Measurements from ENCODE around the gene ZNF362.
"Not testable (repeated sequence)": the region's sequence is repeated elsewhere in the genome, so short reads cannot be mapped to it uniquely, and the experiment has no call there.

ZNF362 gene

GRCh38 chr1:33307494-33307864, 51.2 kb downstream of the ZNF362 start:
- H3K27ac ChIP-seq: no peak overlapping the region
- H3K27me3 ChIP-seq (ENCODE audit: insufficient read depth, low read depth, severe bottlenecking): no peaks in the 10 kb centered on the region
- H3K9me3 ChIP-seq (ENCODE audit: severe bottlenecking): peaks cover 4% of the 10 kb centered on the region
- no peak overlapping the region for H3K4me3 ChIP-seq (ENCODE audit: low read depth, low read length)
- TF ChIP-seq, protein P1, sequence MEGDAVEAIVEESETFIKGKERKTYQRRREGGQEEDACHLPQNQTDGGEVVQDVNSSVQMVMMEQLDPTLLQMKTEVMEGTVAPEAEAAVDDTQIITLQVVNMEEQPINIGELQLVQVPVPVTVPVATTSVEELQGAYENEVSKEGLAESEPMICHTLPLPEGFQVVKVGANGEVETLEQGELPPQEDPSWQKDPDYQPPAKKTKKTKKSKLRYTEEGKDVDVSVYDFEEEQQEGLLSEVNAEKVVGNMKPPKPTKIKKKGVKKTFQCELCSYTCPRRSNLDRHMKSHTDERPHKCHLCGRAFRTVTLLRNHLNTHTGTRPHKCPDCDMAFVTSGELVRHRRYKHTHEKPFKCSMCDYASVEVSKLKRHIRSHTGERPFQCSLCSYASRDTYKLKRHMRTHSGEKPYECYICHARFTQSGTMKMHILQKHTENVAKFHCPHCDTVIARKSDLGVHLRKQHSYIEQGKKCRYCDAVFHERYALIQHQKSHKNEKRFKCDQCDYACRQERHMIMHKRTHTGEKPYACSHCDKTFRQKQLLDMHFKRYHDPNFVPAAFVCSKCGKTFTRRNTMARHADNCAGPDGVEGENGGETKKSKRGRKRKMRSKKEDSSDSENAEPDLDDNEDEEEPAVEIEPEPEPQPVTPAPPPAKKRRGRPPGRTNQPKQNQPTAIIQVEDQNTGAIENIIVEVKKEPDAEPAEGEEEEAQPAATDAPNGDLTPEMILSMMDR (IDR thresholded peaks at IDR 0.05; ENCODE audit: low read depth, low read length): no peak
- DNase-seq: no peak
- H3K36me3 ChIP-seq: no peaks in the 10 kb centered on the region

- not testable (repeated sequence) for H3K4me3 ChIP-seq (ENCODE audit: low read depth, low read length); H3K36me3 ChIP-seq; H3K9me3 ChIP-seq (ENCODE audit: severe bottlenecking); H3K27me3 ChIP-seq (ENCODE audit: insufficient read depth, low read depth, severe bottlenecking); DNase-seq; H3K27ac ChIP-seq
These were observed 53.1 kb downstream of the ZNF362 start for GRCh38 chr1:33309351-33309750.

- H3K27me3 ChIP-seq (ENCODE audit: insufficient read depth, low read depth, severe bottlenecking): no peaks in the 10 kb centered on the region
- no peak overlapping the region for H3K27ac ChIP-seq
- peaks cover 4% of the 10 kb centered on the region for H3K9me3 ChIP-seq (ENCODE audit: severe bottlenecking)
- no peak overlapping the region for H3K4me3 ChIP-seq (ENCODE audit: low read depth, low read length)
- TF ChIP-seq, protein P1 (IDR thresholded peaks at IDR 0.05; ENCODE audit: low read depth, low read length): no peak
- H3K36me3 ChIP-seq: no peaks in the 10 kb centered on the region
- no peak for DNase-seq
These were observed 54.4 kb downstream of the ZNF362 start for GRCh38 chr1:33310702-33311101.

DNA sequence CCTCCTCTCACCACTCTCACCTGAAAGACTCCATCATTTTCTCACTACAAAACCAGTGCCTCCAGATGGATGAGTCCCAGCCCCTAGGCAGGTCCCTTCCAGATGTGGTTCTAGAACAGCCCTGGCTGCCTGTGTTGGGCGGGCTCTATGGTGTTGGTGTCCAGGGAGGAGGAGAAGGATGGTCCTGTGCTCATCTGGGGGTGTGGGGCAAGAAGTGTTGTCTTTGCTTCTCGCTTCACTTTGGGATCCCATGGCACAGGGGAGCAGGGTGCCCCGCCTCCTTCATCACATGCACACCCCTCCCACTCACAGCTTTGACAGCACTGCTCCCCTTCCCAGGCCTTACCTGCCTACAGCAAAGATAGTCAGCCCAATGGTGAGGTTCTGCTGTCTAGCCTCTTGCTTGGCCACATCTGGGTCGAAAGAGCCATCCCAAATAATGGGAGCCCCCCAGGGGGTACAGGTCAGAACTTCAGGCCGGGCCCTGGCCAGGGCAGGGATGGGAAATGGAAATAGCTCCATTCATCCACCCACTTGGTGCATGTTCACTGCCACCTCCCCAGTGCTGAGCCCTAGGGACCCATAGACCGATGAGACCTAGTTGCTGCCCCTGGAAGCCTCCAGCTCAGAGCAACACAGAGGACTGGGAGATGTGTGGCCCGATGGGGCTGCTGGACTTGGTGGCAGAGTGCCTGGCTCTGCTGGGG, 55.6 kb downstream of the ZNF362 start:
- TF ChIP-seq, protein P1 (IDR thresholded peaks at IDR 0.05; ENCODE audit: low read depth, low read length): no peak
- Histone ChIP-seq H3K36me3 (no peaks in the 10 kb centered on the region), H3K4me3 (ENCODE audit: low read depth, low read length) (no peak overlapping the region), H3K27me3 (ENCODE audit: insufficient read depth, low read depth, severe bottlenecking) (no peaks in the 10 kb centered on the region), H3K9me3 (ENCODE audit: severe bottlenecking) (peaks cover 4% of the 10 kb centered on the region), H3K27ac (no peak overlapping the region)
- no peak for DNase-seq

DNA sequence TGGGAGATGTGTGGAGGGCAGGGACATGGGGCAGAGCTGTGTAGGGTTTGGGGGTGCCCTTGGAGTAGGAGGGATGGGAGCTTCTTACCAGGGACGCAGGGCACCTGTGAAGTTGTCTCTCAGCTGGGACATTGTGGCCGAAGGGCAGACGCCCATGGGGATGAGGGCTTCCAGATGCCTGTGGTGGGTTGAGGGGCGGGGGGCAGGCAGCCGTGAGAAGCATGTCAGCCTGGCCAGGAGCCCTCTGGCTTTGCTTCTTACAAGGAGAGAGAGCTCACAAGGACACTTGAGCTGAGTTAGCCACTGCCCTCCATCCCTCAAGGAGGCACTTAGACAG, 56.1 kb downstream of the ZNF362 start:
- Histone ChIP-seq H3K27ac (no peak overlapping the region), H3K4me3 (ENCODE audit: low read depth, low read length) (no peak overlapping the region), H3K36me3 (no peaks in the 10 kb centered on the region), H3K9me3 (ENCODE audit: severe bottlenecking) (peaks cover 4% of the 10 kb centered on the region), H3K27me3 (ENCODE audit: insufficient read depth, low read depth, severe bottlenecking) (no peaks in the 10 kb centered on the region)
- no peak for DNase-seq
- TF ChIP-seq, protein P1 (IDR thresholded peaks at IDR 0.05; ENCODE audit: low read depth, low read length): no peak

- Histone ChIP-seq H3K9me3 (ENCODE audit: severe bottlenecking) (peaks cover 4% of the 10 kb centered on the region), H3K4me3 (ENCODE audit: low read depth, low read length) (no peak overlapping the region), H3K36me3 (no peaks in the 10 kb centered on the region), H3K27me3 (ENCODE audit: insufficient read depth, low read depth, severe bottlenecking) (no peaks in the 10 kb centered on the region), H3K27ac (no peak overlapping the region)
- TF ChIP-seq, protein P1 (IDR thresholded peaks at IDR 0.05; ENCODE audit: low read depth, low read length): no peak
- no peak for DNase-seq
These were observed 58.1 kb downstream of the ZNF362 start for GRCh38 chr1:33314416-33314815.
